OCI-M2 (cell line): ENCODE data around the gene FAU.
"Not testable (repeated sequence)": the region's sequence is repeated elsewhere in the genome, so short reads cannot be mapped to it uniquely, and the experiment has no call there.

Source experiments
- DNase-seq: peaks from one replicate; lab custom pipeline; 2025; ENCODE audit not compliant: unreplicated experiment; lab: John Stamatoyannopoulos, UW

The FAU gene

DNA sequence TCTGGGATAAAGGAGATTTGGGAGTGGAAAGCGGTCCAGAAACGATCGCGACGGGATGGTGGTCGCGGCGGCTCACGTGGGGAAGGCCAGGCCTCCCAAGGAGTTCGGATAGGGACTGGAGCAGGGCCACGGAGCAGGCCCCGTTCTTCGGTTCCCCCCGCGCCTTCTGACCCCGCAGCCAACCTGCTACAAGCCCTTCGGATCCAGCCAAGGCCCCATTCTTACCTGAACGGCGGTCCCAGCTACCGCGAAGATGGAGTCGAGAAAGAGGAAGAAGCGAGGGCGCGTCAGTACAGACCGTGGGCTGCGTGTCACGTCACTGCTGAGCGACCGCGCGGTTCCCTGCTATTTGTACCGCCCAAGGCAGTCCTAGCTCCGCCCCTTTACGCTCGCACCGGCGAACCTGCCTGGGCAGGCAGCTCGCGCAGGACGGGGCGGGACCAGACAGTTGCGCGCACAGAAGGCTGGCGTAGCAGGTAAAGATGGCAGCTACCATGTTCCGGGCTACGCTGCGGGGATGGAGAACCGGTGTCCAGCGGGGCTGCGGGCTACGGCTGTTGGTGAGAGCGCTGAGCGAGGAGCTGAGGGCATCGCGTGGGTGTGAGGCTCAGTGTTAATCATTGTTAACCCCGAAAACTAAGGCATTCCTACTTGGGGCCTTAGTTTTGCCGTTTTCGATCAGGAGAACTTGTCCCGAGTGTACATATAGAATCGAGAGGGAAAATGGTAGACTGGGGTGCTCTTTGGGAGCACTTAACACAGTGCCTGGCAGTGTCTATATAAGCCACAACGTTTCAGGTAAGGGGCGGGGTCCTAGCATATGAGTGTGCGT, at the start of gene FAU, which contains the start of gene MRPL49:
Gene FAU, minus strand, starts transcription at position 270 of the 832 bp plus-strand sequence. CDS start 321 bp downstream, outside the sequence.
Gene MRPL49, plus strand, starts transcription at position 457 of the 832 bp plus-strand sequence. Its CDS starts 26 bp downstream, at position 483.
- DNase-seq, result peak; percentile 83

DNA sequence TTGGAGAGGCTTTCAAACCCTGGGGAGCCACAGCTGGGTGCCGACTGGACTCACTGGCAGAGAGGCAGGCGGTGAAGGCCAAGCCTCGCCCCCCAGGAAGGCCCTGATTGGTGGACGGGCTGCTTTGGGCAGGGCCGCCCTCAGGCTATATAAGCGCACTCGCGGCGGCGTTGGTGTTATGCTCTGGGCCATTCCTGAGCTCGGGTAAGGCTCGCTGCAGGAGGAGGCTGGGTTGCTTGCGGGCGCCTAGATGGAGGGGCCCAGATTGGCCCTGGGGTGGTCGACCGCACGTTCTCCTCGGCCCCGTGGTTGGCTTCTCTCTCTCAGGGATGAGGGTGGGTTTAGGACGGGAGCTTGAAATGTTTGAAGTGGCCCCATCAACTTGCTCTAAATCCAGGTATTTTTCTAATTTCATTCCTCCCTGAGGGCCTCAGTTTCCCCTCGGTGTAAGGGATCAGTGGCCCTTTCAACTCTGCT, 48.2 kb upstream of the FAU start, which contains the start of gene SPDYC:
Gene SPDYC, plus strand, starts transcription at position 176 of the 477 bp plus-strand sequence. CDS start 1,125 bp downstream, outside the sequence.
- DNase-seq, result peak; percentile 71

- DNase-seq, result peak; percentile 49
Measured at GRCh38 chr11:65169164-65169641, 47.3 kb upstream of the FAU start.

GRCh38 chr11:65167656-65168055, 45.7 kb upstream of the FAU start:
- DNase-seq, result no peak

GRCh38 chr11:65166893-65167292, 45.0 kb upstream of the FAU start:
- DNase-seq, result no peak

- no peak for DNase-seq
Measured at GRCh38 chr11:65165410-65166317, 43.7 kb upstream of the FAU start.

DNA sequence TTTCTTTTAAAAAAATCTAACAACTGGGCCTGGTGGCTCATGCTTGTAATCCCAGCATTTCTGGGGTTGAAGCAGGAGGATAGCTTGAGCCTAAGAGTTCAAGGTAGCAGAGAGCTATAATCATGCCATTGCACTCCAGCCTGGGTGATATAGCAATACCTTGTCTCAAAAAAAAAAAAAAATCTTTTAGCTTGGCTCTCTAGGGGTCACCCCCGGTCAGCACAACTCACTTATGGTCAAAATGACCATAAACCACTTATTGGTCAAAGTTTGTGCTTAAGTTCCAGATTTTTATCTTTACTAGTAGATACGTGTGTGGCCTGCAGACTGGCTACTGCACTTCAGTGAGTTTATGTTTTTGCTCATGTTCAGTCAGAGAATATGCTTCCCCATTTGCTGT, 41.8 kb upstream of the FAU start:
- no peak for DNase-seq

GRCh38 chr11:65160643-65161042, 38.7 kb upstream of the FAU start:
- DNase-seq, result no peak

- DNase-seq, result no peak
Measured at GRCh38 chr11:65159012-65159411, 37.1 kb upstream of the FAU start.

DNA sequence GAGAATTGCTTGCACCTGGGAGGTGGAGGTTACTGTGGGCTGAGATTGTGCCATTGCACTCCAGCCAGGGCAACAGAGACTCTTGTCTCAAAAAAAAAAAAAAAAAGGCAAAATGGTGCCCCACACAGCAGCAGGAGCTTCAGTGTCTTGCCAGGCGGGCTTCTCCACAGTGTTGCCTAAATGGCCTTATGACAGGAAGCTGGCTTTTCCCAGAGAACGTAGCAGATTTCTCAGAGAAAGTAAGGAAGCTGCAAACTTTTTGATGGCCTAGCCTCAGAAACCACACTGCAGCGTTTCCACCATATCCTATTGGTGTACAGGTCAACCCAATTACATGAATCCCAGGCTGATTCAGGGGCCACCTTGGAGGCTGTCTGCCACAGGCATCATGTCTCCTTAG, 35.4 kb upstream of the FAU start:
- DNase-seq, result no peak

GRCh38 chr11:65156926-65157325, 35.0 kb upstream of the FAU start:
- DNase-seq, result no peak

GRCh38 chr11:65156256-65156655, 34.3 kb upstream of the FAU start:
- no peak for DNase-seq

DNA sequence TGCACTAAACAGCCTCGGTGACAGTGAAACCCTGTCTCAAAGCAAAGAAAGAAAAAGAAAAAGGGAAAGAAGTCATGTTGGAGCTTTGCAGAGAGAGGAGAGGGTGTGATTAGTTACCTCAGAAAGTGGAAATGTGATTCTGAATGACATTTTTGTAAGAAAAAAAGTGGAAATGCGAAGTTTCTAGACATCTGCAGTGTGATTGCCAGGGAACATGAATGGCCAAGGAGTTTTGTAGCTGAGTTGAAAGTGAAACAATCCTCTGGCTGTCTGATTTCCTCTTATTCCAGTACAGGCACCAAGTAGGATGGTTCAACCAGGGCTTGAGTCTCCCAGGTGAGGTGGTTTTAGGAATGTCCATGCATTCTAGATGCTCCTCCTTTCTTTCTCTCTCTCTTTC, 30.2 kb upstream of the FAU start:
- no peak for DNase-seq

- DNase-seq, result no peak
Measured at GRCh38 chr11:65151331-65151899, 29.5 kb upstream of the FAU start.

GRCh38 chr11:65150509-65151299, 28.8 kb upstream of the FAU start:
- DNase-seq, result no peak

GRCh38 chr11:65150131-65150508, 28.2 kb upstream of the FAU start:
- DNase-seq, result not testable (repeated sequence)

GRCh38 chr11:65148657-65149056, 26.7 kb upstream of the FAU start:
- no peak for DNase-seq

GRCh38 chr11:65147352-65148075, 25.6 kb upstream of the FAU start:
- DNase-seq, result no peak

DNA sequence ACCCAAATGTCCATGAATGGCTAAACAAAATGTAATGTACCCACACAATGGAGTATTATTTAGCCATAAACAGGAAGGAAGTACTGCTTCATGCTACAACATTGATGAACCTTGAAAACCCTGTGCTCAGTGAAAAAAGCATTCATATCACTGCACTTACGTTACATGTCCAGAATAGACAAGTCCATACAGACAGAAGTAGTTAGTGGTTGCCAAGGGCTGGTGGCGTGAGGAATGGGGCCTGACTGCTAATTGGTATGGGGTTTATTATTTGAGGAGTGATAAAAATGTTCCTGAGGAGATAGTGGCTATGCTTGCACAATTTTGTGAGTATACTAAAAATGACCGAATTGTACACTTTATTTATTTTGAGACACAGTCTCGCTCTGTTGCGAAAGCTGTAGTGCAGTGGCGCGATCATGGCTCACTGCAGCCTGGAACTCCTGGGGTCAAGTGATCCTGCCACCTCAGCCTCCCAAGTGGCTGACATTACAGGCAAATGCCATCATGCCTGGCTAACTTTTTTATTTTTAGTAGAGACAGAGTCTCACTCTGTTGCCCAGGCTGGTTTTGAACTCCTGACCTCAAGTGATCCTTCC, 20.1 kb upstream of the FAU start:
- DNase-seq, result no peak
